H1 (cell line): ENCODE data around the gene SMARCC1. TPM values are rescaled to one million over a fixed set of nuclear protein-coding genes. Genes with fewer than 3 reads are reported as not detected.

ENCODE experiments used
- ASH2L ChIP-seq: fragments of 200-600, 300-600 bp; sonication (generic); IDR thresholded peaks from one replicate; pipeline ENCODE4 v1.7.1; 2017; ENCODE audit warnings: low read length
- NANOG ChIP-seq: IDR thresholded peaks from 2 replicates; pipeline ENCODE4 v1.6.1; 2011; ENCODE audit warnings: low read length, low read depth, mild to moderate bottlenecking, inconsistent platforms; ENCODE audit not compliant: insufficient read depth, poor library complexity, severe bottlenecking
- polyA plus RNA-seq, 7 experiments: library from polyadenylated mRNA; depleted of rRNA in 3 of 7; stranded (reverse) in 5 of 7; unstranded in 2 of 7; fragments of >200 nt in 5 of 7; fragments of 200-250 nt in 2 of 7; gene quantifications; 1 replicate in 5 of 7; 2 replicates in 1 of 7; 4 replicates in 1 of 7; pipeline versions ENCODE4 v1.2.1 to v1.2.3, GENCODE V29; 2011 to 2013; ENCODE audit warnings: missing spikeins in 2 of 7, mixed read lengths in 2 of 7
- total RNA-seq: library from RNA; stranded (reverse); fragmentation: NEBNext Ultra II Directional; extraction: Animal tissue kit (Norgen Biotek cat#: 25700); gene quantifications from 2 replicates; pipeline ENCODE4 v1.2.1, GENCODE V29; 2021
- TF ChIP-seq, protein P1 (sequence below): fragments of 300-600 bp; sonication (generic); IDR thresholded peaks from 2 replicates; pipeline ENCODE4 v1.7.1; 2012; ENCODE audit warnings: low read length, moderate library complexity, mild to moderate bottlenecking, inconsistent platforms; ENCODE audit not compliant: insufficient replicate concordance

Gene SMARCC1
- total and polyA plus RNA-seq, 2 of the 8 experiments (the other 6 are each of a cell fraction or from before 2014, with no cell fraction given), result 64.1 to 335 TPM

DNA sequence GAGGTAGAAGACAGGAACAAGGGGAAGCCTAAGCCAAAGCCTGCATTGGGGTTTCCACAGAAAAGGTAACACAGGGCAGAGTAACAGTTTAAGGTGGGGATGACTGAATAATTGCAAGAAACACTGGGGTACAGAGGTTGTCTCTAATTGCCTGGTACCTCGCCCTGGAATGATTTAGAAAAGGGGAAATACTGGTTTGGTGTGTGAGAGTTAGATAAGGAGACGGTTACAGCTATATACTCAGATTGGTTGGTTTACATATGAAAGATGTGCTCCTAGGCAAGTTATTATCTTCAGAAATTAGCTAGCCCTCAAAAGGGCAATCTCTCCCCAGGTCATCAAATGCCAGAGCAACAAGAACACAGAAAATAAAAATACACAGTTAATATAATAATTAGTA lies 58.8 kb downstream of the SMARCC1 start (continued):
- TF ChIP-seq, protein P1, sequence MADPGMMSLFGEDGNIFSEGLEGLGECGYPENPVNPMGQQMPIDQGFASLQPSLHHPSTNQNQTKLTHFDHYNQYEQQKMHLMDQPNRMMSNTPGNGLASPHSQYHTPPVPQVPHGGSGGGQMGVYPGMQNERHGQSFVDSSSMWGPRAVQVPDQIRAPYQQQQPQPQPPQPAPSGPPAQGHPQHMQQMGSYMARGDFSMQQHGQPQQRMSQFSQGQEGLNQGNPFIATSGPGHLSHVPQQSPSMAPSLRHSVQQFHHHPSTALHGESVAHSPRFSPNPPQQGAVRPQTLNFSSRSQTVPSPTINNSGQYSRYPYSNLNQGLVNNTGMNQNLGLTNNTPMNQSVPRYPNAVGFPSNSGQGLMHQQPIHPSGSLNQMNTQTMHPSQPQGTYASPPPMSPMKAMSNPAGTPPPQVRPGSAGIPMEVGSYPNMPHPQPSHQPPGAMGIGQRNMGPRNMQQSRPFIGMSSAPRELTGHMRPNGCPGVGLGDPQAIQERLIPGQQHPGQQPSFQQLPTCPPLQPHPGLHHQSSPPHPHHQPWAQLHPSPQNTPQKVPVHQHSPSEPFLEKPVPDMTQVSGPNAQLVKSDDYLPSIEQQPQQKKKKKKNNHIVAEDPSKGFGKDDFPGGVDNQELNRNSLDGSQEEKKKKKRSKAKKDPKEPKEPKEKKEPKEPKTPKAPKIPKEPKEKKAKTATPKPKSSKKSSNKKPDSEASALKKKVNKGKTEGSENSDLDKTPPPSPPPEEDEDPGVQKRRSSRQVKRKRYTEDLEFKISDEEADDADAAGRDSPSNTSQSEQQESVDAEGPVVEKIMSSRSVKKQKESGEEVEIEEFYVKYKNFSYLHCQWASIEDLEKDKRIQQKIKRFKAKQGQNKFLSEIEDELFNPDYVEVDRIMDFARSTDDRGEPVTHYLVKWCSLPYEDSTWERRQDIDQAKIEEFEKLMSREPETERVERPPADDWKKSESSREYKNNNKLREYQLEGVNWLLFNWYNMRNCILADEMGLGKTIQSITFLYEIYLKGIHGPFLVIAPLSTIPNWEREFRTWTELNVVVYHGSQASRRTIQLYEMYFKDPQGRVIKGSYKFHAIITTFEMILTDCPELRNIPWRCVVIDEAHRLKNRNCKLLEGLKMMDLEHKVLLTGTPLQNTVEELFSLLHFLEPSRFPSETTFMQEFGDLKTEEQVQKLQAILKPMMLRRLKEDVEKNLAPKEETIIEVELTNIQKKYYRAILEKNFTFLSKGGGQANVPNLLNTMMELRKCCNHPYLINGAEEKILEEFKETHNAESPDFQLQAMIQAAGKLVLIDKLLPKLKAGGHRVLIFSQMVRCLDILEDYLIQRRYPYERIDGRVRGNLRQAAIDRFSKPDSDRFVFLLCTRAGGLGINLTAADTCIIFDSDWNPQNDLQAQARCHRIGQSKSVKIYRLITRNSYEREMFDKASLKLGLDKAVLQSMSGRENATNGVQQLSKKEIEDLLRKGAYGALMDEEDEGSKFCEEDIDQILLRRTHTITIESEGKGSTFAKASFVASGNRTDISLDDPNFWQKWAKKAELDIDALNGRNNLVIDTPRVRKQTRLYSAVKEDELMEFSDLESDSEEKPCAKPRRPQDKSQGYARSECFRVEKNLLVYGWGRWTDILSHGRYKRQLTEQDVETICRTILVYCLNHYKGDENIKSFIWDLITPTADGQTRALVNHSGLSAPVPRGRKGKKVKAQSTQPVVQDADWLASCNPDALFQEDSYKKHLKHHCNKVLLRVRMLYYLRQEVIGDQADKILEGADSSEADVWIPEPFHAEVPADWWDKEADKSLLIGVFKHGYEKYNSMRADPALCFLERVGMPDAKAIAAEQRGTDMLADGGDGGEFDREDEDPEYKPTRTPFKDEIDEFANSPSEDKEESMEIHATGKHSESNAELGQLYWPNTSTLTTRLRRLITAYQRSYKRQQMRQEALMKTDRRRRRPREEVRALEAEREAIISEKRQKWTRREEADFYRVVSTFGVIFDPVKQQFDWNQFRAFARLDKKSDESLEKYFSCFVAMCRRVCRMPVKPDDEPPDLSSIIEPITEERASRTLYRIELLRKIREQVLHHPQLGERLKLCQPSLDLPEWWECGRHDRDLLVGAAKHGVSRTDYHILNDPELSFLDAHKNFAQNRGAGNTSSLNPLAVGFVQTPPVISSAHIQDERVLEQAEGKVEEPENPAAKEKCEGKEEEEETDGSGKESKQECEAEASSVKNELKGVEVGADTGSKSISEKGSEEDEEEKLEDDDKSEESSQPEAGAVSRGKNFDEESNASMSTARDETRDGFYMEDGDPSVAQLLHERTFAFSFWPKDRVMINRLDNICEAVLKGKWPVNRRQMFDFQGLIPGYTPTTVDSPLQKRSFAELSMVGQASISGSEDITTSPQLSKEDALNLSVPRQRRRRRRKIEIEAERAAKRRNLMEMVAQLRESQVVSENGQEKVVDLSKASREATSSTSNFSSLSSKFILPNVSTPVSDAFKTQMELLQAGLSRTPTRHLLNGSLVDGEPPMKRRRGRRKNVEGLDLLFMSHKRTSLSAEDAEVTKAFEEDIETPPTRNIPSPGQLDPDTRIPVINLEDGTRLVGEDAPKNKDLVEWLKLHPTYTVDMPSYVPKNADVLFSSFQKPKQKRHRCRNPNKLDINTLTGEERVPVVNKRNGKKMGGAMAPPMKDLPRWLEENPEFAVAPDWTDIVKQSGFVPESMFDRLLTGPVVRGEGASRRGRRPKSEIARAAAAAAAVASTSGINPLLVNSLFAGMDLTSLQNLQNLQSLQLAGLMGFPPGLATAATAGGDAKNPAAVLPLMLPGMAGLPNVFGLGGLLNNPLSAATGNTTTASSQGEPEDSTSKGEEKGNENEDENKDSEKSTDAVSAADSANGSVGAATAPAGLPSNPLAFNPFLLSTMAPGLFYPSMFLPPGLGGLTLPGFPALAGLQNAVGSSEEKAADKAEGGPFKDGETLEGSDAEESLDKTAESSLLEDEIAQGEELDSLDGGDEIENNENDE, result no peak
- no peak for TF ChIP-seq NANOG
- no peak for TF ChIP-seq ASH2L
